ENCODE data around the gene BRSK1. TPM values are rescaled to one million over a fixed set of nuclear protein-coding genes. Genes with fewer than 3 reads are reported as not detected.

The BRSK1 gene
- total and polyA plus RNA-seq, 2 of the 13 experiments (the other 11 are each of a cell fraction or from before 2014, with no cell fraction given), result 0.18 to 1.2 TPM

GRCh38 chr19:55333870-55334269 lies 50.1 kb downstream of the BRSK1 start (continued):
- TF ChIP-seq MED13 (CRISPR knock-in tag; IDR thresholded peaks at IDR 0.05), result no peak
- TF ChIP-seq NKX3-1 (CRISPR knock-in tag; IDR thresholded peaks at IDR 0.05), result no peak
- no peak for TF ChIP-seq ZNF20 (CRISPR knock-in tag; IDR thresholded peaks at IDR 0.05)
- TF ChIP-seq MYC (CRISPR knock-in tag; IDR thresholded peaks at IDR 0.05; ENCODE audit: borderline replicate concordance), result peak; percentile 45; the same call in 1 of the 2 replicates
- peak; percentile 44; the same call in 1 of the 2 replicates for TF ChIP-seq FOXK1 (CRISPR knock-in tag; IDR thresholded peaks at IDR 0.05; ENCODE audit: borderline replicate concordance, low read depth)
- no peak for TF ChIP-seq NFE2L2 (IDR thresholded peaks at IDR 0.05; ENCODE audit: low read length)
- TF ChIP-seq KAT8 (CRISPR knock-in tag; IDR thresholded peaks at IDR 0.05), result peak; percentile 67
- 0 out of 2 replicates have a peak, but pooled peaks have one; percentile 32 for TF ChIP-seq MIXL1 (CRISPR knock-in tag; IDR thresholded peaks at IDR 0.05)
- peak; percentile 72; the same call in 1 of the 2 replicates for TF ChIP-seq HNF1B (CRISPR knock-in tag; IDR thresholded peaks at IDR 0.05)
- TF ChIP-seq ZFP41 (CRISPR knock-in tag; IDR thresholded peaks at IDR 0.05; ENCODE audit: borderline replicate concordance), result no peak
- no peak for TF ChIP-seq PAX8 (CRISPR knock-in tag; IDR thresholded peaks at IDR 0.05; ENCODE audit: borderline replicate concordance)
- TF ChIP-seq MXD1 (CRISPR knock-in tag; IDR thresholded peaks at IDR 0.05), result no peak
- TF ChIP-seq CREM (IDR thresholded peaks at IDR 0.05), result peak; percentile 58
- TF ChIP-seq CREM (CRISPR knock-in tag; IDR thresholded peaks at IDR 0.05), result no peak
- peak; percentile 67 for TF ChIP-seq IKZF5 (CRISPR knock-in tag; IDR thresholded peaks at IDR 0.05)
- TF ChIP-seq KDM3A (CRISPR knock-in tag; IDR thresholded peaks at IDR 0.05; ENCODE audit: low read depth), result no peak
- no peak for TF ChIP-seq ZXDC (CRISPR knock-in tag; IDR thresholded peaks at IDR 0.05)
- 0 out of 2 replicates have a peak, but pooled peaks have one; percentile 26 for TF ChIP-seq SIX4 (CRISPR knock-in tag; IDR thresholded peaks at IDR 0.05)
- 0 out of 2 replicates have a peak, but pooled peaks have one; percentile 22 for TF ChIP-seq MIER2 (CRISPR knock-in tag; IDR thresholded peaks at IDR 0.05)
- 0 out of 2 replicates have a peak, but pooled peaks have one; percentile 42 for TF ChIP-seq RNF219 (CRISPR knock-in tag; IDR thresholded peaks at IDR 0.05)
- TF ChIP-seq ZNF414 (CRISPR knock-in tag; IDR thresholded peaks at IDR 0.05), result peak; percentile 60; the same call in 1 of the 2 replicates
- no peak for TF ChIP-seq ZNF10 (CRISPR knock-in tag; IDR thresholded peaks at IDR 0.05; ENCODE audit: borderline replicate concordance, low read depth)
- TF ChIP-seq SIN3A (IDR thresholded peaks at IDR 0.05; ENCODE audit: borderline replicate concordance, low read depth, low read length), result no peak
